HG02798 (cell line): ENCODE measurements around the gene LIN52.
A peak's percentile ranks its signal among the peaks of the same experiment; 100 is the strongest.
"Not testable (repeated sequence)": the region's sequence is repeated elsewhere in the genome, so short reads cannot be mapped to it uniquely, and the experiment has no call there.

Experiments used
- ATAC-seq: cut with Tn5 transposase; IDR thresholded peaks from one replicate; pipeline ENCODE4 v1.9.1; 2021; ENCODE audit warnings: mild to moderate bottlenecking; ENCODE audit not compliant: unreplicated experiment, poor library complexity

Gene LIN52

GRCh38 chr14:74105381-74105780, 20.6 kb downstream of the LIN52 start:
- no peak for ATAC-seq

GRCh38 chr14:74109369-74109768, 24.6 kb downstream of the LIN52 start:
- ATAC-seq: no peak

DNA sequence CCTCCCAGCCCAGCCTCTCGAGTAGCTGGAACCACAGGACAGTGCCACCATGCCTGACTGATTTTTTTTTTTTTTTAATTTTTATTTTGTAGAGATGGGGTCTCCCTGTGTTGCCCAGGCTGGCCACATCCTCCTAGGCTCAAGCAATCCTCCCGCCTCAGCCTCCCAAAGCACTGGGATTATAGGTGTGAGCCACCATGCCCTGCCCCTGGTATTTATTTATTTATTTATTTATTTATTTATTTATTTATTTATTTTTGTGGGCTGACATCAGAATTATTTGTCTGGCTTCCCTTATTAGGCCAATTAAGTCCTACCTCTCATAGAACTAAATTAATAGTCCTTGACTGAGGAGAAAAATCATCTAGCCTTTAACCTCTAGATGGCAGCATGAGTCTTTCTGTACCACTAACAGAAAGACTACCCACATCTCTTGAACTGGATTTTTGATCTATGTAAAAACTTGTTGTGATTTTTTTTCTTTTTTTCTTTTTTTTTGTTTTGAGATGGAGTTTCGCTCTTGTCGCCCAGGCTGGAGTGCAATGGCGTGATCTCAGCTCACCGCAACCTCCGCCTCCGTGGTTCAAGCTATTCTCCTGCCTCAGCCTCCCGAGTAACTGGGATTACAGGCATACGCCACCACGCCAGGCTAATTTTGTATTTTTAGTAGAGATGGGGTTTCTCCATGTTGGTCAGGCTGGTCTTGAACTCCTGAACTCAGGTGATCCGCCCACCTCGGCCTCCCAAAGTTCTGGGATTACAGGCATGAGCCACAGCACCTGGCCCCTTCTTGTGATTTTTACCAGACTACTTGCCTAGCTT, 26.9 kb downstream of the LIN52 start:
- not testable (repeated sequence) for ATAC-seq

DNA sequence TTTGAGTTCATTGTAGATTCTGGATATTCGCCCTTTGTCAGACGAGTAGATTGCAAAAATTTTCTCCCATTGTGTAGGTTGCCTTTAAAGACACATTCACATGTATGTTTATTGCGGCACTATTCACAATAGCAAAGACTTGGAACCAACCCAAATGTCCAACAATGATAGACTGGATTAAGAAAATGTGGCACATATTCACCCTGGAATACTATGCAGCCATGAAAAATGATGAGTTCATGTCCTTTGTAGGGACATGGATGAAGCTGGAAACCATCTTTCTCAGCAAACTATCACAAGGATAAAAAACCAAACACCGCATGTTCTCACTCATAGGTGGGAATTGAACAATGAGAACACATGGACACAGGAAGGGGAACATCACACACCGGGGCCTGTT, 40.7 kb downstream of the LIN52 start:
- ATAC-seq: not testable (repeated sequence)

GRCh38 chr14:74126315-74127013, 41.7 kb downstream of the LIN52 start:
- no peak for ATAC-seq

GRCh38 chr14:74127634-74128033, 42.9 kb downstream of the LIN52 start:
- no peak for ATAC-seq

DNA sequence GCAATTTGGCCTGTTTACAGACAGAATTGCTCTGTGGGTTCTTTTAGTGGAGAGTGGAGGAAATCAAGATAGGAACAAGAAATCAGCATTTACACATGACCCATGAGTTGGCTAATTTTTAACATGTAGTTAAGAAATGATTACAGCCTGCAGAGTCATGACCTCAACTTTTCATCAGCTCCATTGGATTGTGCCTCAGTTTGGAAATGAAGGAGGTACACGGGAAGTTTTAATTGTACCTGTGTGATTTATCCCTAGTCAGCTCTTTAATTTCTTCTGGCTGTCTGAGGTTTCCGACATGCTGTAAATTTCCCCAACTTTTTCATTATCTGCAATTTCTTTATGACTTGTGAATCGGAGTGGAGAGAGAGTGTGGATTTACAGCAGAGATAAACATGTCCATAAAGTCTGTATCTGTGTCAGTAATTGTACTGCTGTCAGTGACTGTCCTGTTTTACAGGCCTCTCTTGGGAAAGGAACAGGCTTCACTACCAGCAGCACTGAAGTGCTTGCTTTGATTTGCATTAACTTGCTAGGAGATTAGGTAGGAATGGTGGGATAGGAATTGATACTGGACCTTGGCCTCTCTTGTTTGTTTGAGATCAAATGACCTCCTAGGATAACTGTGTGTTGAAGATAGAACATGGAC, 49.2 kb downstream of the LIN52 start:
- no peak for ATAC-seq

GRCh38 chr14:74134484-74134883, 49.7 kb downstream of the LIN52 start:
- no peak for ATAC-seq

- no peak for ATAC-seq
Measured at GRCh38 chr14:74135426-74135825, 50.7 kb downstream of the LIN52 start.

DNA sequence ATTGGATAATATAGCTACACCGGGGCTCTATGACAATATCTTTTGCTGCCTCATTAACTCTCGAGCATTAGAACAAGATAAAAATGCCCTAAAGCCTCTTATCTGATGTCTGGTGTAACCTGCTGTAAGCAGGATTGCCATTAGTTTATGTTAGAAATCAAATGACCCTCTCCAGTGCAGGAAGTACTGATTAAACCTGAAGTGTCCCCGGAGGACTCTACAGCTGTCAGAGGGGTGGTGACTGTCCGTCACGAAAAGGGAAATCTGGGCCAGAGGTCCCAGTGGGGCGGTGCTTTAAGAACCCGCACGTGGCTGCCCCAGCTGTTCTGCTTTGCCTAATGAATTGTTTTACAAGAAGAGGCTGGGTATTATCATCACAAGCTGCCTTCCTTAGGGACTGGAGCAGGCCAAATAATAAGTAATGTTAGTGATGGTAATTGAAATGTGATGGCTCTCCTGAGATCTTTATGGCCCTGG, 55.7 kb downstream of the LIN52 start:
- ATAC-seq: peak; percentile 41

DNA sequence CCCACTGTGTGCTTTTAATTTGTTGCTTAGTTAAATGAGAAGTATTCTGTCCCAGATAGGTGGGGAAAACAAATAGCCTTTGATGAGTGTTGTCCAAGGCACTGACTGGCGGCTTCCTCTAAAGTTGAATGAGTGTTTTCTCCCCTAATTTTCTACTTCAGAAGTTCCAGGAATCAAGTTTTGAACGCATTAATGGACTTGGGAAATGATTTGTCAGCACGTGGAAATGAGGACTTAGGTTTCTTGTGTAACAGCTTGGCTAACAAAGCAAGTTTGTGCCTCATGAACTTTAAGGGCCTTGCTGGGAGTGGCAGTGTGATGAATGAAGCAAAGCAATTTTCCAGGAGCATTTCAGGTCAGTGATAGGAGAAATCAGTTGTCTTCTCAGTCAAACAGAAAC, 56.9 kb downstream of the LIN52 start:
- ATAC-seq: no peak

- ATAC-seq: no peak
Measured at GRCh38 chr14:74142523-74142922, 57.8 kb downstream of the LIN52 start.

GRCh38 chr14:74144789-74145188, 60.0 kb downstream of the LIN52 start:
- ATAC-seq: no peak

GRCh38 chr14:74147571-74147970, 62.8 kb downstream of the LIN52 start:
- ATAC-seq: no peak

DNA sequence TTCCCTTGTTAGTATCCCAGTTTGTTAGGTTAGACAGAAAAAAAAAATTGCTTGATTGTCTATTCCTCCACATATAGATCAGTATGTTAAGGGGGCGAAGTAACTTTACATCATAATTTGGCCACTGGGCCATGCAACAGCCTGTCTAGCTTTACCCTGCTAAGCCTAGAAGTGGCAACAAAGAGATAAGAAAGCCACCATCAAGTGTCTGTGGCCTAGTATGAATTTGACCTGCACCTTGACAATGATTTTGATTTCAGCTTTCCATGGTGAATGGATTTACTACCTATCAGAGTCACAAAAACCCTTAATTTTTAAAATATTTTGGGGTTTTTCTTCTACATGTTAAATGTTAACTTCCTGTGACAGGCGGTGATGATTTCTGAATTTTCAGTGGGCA, 63.9 kb downstream of the LIN52 start:
- ATAC-seq: no peak

GRCh38 chr14:74155287-74155686, 70.5 kb downstream of the LIN52 start:
- ATAC-seq: no peak

DNA sequence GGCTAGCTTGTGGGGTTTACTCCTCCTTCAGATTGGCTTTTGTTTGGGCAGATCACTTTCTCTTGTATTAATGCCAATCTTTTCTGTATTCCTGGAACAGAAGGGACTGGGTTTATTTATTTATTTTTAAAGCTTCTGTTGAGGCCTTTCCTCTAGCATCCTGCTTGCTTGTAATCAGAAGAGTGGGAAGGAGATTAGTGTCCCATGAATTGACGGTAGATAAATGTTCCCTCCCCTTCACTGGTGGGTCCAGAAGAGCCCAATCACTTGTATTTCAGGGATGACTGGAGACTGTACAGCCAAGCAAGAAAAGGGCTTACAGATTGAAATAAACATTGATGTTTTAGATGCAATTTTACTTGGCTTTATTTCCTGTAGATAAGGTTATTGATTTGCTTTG, 71.0 kb downstream of the LIN52 start:
- ATAC-seq: no peak

DNA sequence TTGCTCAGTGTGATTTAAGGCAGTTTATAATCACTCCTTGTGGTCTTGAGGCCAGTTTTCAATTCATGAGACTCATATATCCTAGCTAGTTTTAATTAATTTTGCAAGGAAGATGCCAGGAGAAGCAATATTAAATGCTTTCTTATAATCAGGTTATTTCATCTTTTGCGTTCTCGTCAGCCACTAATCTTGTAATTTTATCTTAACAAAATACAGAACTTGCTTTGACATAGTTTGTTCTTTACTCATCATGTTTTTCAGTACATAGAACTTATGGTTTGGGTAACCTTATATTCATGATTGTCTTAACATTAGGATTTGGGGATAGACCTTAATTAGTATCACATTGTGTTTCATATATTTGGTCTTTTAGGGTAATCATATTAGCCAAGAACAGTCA, 76.0 kb downstream of the LIN52 start:
- no peak for ATAC-seq

- no peak for ATAC-seq
Measured at GRCh38 chr14:74161526-74162158, 76.9 kb downstream of the LIN52 start.

DNA sequence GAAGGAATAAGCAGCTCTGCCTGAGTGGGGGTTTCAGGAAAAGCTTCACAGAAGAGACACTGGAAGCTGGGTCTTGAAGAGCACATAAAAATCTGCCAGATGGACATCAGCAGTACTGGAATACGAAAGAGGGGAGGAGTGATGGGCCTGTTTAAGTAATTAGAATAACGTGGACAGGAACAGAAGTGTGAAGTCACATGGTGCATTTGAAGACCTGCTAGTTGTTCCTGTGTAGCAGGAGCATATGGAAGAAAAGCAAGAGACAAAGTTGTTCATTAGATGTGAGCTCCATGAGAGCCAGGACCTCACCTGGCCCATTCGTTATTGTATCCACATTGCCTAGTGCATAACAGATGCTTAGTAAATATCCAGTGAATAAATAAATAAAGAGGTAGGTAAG, 85.2 kb downstream of the LIN52 start:
- no peak for ATAC-seq

- ATAC-seq: no peak
Measured at GRCh38 chr14:74176400-74176793, 91.6 kb downstream of the LIN52 start.
